ES-I3 (cell line): Measurements from ENCODE around the gene PCMTD2.
"Not testable (repeated sequence)": the region's sequence is repeated elsewhere in the genome, so short reads cannot be mapped to it uniquely, and the experiment has no call there.

ENCODE experiments used
- H3K36me3 ChIP-seq: 2 replicates; pipeline ENCODE4 v1.6.1; 2013; ENCODE audit warnings: mild to moderate bottlenecking, low read length, control low read depth, moderate library complexity; ENCODE audit not compliant: insufficient read depth
- H3K4me1 ChIP-seq: 2 replicates; pipeline ENCODE4 v1.6.1; 2013; ENCODE audit warnings: mild to moderate bottlenecking, control low read depth, low read length; ENCODE audit not compliant: insufficient read depth
- H3K9ac ChIP-seq: 2 replicates; pipeline ENCODE4 v1.6.1; 2013; ENCODE audit warnings: low read depth, mild to moderate bottlenecking, low read length, moderate library complexity
- H3K9me3 ChIP-seq: 2 replicates; pipeline ENCODE4 v1.6.1; 2013; ENCODE audit warnings: mild to moderate bottlenecking, low read length, moderate library complexity; ENCODE audit not compliant: control insufficient read depth, insufficient read depth

PCMTD2 gene

DNA sequence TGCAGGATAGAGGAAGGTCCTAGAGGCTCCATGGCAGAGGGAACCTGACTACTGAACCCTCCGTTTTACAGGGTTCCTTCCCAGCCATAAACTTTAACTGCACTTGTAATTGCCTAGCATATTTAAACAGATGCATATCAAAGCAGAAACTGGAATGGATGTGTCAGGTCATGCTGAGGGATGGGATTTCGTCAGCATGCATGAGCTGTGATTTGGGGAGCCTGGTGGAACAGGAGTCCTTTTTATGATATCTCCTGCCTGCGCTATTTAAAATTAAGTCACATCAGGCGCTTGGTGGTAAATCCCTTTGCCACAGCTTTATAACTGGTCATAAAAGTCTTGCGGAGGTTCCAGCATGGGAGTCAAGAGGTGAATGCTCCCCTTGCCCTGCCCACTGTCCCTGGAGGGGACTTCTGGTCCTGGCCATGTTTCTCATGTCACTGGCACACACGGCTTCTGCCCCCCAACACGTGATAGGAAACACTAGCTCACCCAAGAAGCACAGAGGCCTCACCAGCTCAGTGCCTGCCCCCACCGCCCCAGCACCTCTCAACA is 26.0 kb upstream of the PCMTD2 start:
- H3K9me3 ChIP-seq: no peaks in the 10 kb centered on the region
- H3K4me1 ChIP-seq: no peaks in the 10 kb centered on the region
- no peak overlapping the region for H3K9ac ChIP-seq
- H3K36me3 ChIP-seq: no peaks in the 10 kb centered on the region

- Histone ChIP-seq H3K4me1 (no peaks in the 10 kb centered on the region), H3K9me3 (no peaks in the 10 kb centered on the region), H3K9ac (no peak overlapping the region), H3K36me3 (no peaks in the 10 kb centered on the region)
Measured at GRCh38 chr20:64230461-64231145, 24.9 kb upstream of the PCMTD2 start.

- no peaks in the 10 kb centered on the region for H3K9me3 ChIP-seq
- H3K9ac ChIP-seq: no peak overlapping the region
- no peaks in the 10 kb centered on the region for H3K4me1 ChIP-seq
- no peaks in the 10 kb centered on the region for H3K36me3 ChIP-seq
Measured at GRCh38 chr20:64231621-64232550, 23.7 kb upstream of the PCMTD2 start.

GRCh38 chr20:64232794-64233193 is 22.8 kb upstream of the PCMTD2 start:
- no peaks in the 10 kb centered on the region for H3K9me3 ChIP-seq
- no peaks in the 10 kb centered on the region for H3K4me1 ChIP-seq
- H3K36me3 ChIP-seq: no peaks in the 10 kb centered on the region
- no peak overlapping the region for H3K9ac ChIP-seq

DNA sequence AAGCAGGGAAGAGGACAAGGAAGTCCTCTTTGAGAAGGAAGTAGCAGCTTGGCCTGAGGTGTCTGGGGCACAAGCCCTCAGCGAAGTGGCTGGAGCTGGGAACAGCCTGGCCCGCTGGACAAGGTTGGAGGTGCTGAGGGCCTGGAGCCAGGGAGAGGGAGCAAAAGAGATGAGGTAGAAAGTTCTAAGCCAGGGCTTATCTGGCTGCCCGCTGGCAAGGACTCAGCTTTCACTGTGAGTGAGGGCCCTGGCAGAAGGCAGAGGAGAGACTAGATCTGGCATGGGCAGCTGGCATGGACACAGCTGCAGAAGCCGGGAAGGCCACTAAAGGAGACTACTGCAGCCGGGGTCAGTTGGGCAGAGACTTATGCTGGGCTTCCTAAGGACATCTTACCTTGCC is 21.8 kb upstream of the PCMTD2 start:
- no peaks in the 10 kb centered on the region for H3K4me1 ChIP-seq
- H3K9me3 ChIP-seq: no peaks in the 10 kb centered on the region
- H3K9ac ChIP-seq: no peak overlapping the region
- H3K36me3 ChIP-seq: no peaks in the 10 kb centered on the region

DNA sequence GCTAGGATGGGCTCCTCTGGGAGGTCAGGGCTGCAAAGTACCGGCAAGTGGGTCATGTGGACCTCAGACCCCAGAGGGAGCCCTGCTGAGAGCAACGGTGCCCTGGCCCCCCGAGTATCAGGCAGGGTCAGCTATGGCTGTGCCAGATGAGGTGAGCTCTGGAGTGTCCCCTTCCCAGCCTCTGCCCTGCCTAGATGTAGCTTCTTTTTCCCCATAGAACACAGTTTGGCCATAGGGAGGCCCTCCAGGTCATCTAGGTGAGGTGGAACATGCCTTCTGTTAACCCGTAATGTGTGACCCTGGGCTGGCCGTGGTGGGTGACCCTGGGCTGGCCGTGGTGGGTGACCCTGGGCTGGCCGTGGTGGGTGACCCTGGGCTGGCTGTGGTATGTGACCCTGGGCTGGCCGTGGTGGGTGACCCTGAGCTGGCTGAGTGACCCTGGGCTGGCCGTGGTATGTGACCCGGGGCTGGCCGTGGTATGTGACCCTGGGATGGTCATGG is 21.2 kb upstream of the PCMTD2 start:
- no peaks in the 10 kb centered on the region for H3K4me1 ChIP-seq
- H3K36me3 ChIP-seq: no peaks in the 10 kb centered on the region
- H3K9ac ChIP-seq: no peak overlapping the region
- no peaks in the 10 kb centered on the region for H3K9me3 ChIP-seq

DNA sequence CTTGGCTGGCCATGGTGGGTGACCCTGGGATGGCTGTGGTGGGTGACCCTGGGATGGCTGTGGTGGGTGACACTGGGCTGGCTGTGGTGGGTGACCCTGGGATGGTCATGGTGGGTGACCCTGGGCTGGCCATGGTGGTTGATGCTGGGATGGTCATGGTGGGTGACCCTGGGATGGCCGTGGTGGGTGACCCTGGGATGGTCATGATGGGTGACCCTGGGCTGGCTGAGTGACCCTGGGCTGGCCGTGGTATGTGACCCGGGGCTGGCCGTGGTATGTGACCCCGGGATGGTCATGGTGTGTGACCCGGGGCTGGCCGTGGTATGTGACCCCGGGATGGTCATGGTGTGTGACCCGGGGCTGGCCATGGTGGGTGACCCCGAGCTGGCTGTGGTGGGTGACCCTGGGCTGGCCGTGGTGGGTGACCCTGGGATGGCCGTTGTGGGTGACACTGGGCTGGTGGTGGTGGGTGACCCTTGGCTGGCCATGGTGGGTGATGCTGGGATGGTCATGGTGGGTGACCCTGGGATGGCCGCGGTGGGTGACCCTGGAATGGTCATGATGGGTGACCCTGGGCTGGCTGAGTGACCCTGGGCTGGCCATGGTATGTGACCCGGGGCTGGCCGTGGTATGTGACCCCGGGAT is 20.5 kb upstream of the PCMTD2 start:
- not testable (repeated sequence) for H3K9ac ChIP-seq, H3K9me3 ChIP-seq, H3K36me3 ChIP-seq, H3K4me1 ChIP-seq

DNA sequence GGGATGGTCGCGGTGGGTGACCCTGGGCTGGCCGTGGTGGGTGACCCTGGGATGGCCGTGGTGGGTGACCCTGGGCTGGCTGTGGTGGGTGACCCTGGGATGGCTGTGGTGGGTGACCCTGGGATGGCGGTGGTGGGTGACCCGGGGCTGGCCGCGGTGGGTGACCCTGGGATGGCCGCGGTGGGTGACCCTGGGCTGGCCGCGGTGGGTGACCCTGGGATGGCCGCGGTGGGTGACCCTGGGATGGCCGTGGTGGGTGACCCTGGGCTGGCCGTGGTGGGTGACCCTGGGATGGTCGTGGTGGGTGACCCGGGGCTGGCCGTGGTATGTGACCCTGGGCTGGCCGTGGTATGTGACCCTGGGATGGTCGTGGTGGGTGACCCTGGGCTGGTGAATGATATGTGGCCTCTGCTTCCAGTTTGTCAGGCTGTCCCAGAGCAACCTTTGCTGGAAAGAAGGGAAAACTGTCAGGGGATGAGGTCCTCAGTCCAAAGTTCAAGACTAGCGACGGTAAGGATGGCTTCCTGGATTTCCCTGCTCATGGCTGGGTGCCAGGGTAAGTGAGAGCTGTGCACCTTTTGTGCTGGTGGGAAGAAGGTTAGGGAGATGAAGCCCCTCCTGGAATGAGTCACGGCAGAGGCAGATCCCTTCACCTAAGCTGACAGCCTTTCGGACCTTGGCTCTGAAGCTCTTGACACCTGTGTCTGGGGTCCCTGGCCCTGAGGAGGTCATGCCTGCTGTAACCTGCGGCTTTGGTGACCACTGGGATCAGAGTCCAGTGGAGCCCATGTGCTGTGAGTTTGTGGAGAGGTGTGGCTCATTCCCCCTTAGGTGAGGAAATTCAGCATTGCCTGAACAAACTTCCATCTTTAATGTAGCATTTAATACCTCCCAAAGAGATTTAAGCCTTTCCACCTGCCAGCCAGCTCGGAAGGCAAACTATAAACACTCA is 19.1 kb upstream of the PCMTD2 start:
- Histone ChIP-seq H3K9ac (no peak overlapping the region), H3K36me3 (no peaks in the 10 kb centered on the region)

DNA sequence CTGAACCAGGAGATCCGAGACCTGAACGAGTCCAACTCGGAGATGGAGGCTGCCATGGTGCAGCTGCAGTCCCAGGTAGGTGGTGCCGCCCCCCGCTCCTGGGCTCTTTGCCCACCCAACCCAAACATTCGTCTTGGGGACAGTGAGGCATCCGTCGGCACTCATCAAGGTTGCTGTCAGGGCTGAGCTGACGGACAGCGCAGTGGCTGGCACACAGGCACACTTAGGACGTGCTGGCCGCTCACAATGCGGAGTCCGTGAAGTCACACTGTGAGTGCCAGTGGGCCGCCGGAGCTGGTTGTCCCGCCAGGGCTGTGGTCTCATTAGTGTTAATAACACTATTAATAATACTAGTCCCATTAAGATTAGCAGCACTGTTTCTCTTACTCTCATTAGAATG is 18.2 kb upstream of the PCMTD2 start:
- Histone ChIP-seq H3K36me3 (no peaks in the 10 kb centered on the region), H3K4me1 (no peaks in the 10 kb centered on the region), H3K9ac (no peak overlapping the region), H3K9me3 (no peaks in the 10 kb centered on the region)

More for the DNA sequence above, 19.1 kb upstream of the PCMTD2 start:
- Histone ChIP-seq H3K9me3 (no peaks in the 10 kb centered on the region), H3K4me1 (no peaks in the 10 kb centered on the region)

- Histone ChIP-seq H3K36me3 (no peaks in the 10 kb centered on the region), H3K9ac (no peak overlapping the region), H3K4me1 (no peaks in the 10 kb centered on the region), H3K9me3 (no peaks in the 10 kb centered on the region)
Measured at GRCh38 chr20:64238115-64238825, 17.3 kb upstream of the PCMTD2 start.

GRCh38 chr20:64238851-64239387 is 16.6 kb upstream of the PCMTD2 start:
- Histone ChIP-seq H3K36me3 (no peaks in the 10 kb centered on the region), H3K4me1 (no peaks in the 10 kb centered on the region), H3K9me3 (no peaks in the 10 kb centered on the region), H3K9ac (no peak overlapping the region)

DNA sequence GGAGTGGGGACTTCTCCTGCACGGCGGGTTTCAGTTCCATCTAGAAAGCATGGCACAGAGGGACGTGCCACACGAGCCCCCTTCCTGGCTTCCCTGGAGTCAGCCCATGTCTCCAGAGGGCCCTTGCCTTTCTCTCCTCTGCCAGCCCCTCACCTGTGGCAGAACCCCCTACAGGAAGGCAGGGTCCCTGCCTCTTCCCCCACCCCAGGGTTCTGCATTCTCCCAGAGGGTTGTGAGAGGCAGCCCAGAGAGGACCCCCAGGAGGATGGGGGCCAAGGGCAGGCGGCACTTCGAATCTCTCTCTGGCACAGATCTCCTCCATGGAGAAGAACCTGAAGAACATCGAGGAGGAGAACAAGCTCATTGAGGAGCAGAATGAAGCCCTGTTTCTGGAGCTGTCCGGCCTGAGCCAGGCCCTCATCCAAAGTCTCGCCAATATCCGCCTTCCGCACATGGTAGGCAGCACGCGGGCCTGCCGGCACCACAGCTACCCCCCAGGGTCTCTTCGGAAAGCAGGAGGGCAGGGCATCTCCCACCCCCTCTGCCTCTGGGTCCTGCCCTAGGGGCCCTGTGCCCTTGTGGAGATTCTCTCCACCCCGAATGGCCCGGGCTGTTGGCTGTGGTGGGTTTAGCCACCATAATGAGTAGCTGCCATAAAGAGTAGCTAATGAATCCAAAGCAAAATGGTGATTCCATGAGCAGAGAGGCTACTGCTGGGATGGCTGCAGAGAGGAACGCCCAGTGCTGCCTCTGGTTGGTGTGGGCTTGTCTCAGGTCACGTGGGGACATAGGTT is 15.9 kb upstream of the PCMTD2 start:
- no peak overlapping the region for H3K9ac ChIP-seq

More for the DNA sequence above, 15.9 kb upstream of the PCMTD2 start:
- no peaks in the 10 kb centered on the region for H3K4me1 ChIP-seq
- H3K9me3 ChIP-seq: no peaks in the 10 kb centered on the region
- H3K36me3 ChIP-seq: no peaks in the 10 kb centered on the region
